Measurements from ENCODE around the gene CLPTM1L. TPM values are rescaled to one million over a fixed set of nuclear protein-coding genes. Genes with fewer than 3 reads are reported as not detected.

CLPTM1L gene
- total and polyA plus RNA-seq, 9 of the 15 experiments (the other 6 are each of a cell fraction or from before 2014, with no cell fraction given): 3.5 to 217 (median 177) TPM

GRCh38 chr5:1363581-1363980, 18.7 kb upstream of the CLPTM1L start:
- intact Hi-C loops (cut with micrococcal nuclease) (no loop called here), in situ Hi-C loops (cut with MboI) (no loop called here)
- no peak overlapping the region for H3K4me3 ChIP-seq
- no peak overlapping the region for H3K9ac ChIP-seq (ENCODE audit: insufficient read depth in 1 of 2, low read depth in 2 of 2, low read length in 2 of 2)
- FAIRE-seq (no peak), DNase-seq (ENCODE audit: extremely low read depth in 1 of 4, low spot score in 3 of 4) (no peak), ATAC-seq (no peak)
- peaks cover 4% of the 10 kb centered on the region; the same call in 1 of the 2 replicates for H4K20me1 ChIP-seq (replicated peaks; ENCODE audit: control insufficient read depth, insufficient read depth, low read length)
- CTCF ChIA-PET (ENCODE audit: low intra/inter-chr PET ratio): no interaction called here
- no TSS peak for BruUV-seq (replicated peaks)
- TF ChIP-seq, protein P1, sequence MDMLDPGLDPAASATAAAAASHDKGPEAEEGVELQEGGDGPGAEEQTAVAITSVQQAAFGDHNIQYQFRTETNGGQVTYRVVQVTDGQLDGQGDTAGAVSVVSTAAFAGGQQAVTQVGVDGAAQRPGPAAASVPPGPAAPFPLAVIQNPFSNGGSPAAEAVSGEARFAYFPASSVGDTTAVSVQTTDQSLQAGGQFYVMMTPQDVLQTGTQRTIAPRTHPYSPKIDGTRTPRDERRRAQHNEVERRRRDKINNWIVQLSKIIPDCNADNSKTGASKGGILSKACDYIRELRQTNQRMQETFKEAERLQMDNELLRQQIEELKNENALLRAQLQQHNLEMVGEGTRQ (CRISPR knock-in tag; IDR thresholded peaks at IDR 0.05): 0 out of 2 replicates have a peak, but pooled peaks have one; percentile 22
- no peak for TF ChIP-seq ELF1 (tag; IDR thresholded peaks at IDR 0.05)
- TF ChIP-seq, protein P2, sequence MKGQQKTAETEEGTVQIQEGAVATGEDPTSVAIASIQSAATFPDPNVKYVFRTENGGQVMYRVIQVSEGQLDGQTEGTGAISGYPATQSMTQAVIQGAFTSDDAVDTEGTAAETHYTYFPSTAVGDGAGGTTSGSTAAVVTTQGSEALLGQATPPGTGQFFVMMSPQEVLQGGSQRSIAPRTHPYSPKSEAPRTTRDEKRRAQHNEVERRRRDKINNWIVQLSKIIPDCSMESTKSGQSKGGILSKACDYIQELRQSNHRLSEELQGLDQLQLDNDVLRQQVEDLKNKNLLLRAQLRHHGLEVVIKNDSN (CRISPR knock-in tag; IDR thresholded peaks at IDR 0.05): peak; percentile 46
- TF ChIP-seq ZNF395 (CRISPR knock-in tag; IDR thresholded peaks at IDR 0.05): no peak
- H3K4me2 ChIP-seq (ENCODE audit: insufficient read depth, low read length): no peak overlapping the region
- WGBS (ENCODE audit: insufficient coverage, low coverage, missing lambda C conversion rate): 2% methylated on average over 16 of the region's 16 CpGs
- H2AFZ ChIP-seq (ENCODE audit: low read depth, low read length): no peak overlapping the region
- peaks cover 64 to 76% of the 10 kb centered on the region in 2 experiments for H3K27me3 ChIP-seq (ENCODE audit: control insufficient read depth in 2 of 2, insufficient read depth in 2 of 2, low read length in 2 of 2)
- H3K79me2 ChIP-seq (ENCODE audit: control insufficient read depth, insufficient read depth, low read length): no peaks in the 10 kb centered on the region
- POLR2A ChIA-PET: interaction anchor here (0.6 to 1.4 kb wide), 3 partner anchors 10 to 514 kb away, joined by 3 to 4 read pairs (median 3); no protein-coding TSS in a partner anchor
- H3K9me3 ChIP-seq (replicated peaks; ENCODE audit: control insufficient read depth, insufficient read depth, low read depth, low read length): no peaks in the 10 kb centered on the region
- peaks cover 0 to 4% of the 10 kb centered on the region in 2 experiments; a peak in 2 of 5 replicates for H3K4me1 ChIP-seq (replicated peaks in 1 of 2; ENCODE audit: control insufficient read depth in 2 of 2, insufficient read depth in 2 of 2, low read length in 2 of 2)
- H3K9me1 ChIP-seq (ENCODE audit: control insufficient read depth, insufficient read depth, low read length): no peaks in the 10 kb centered on the region
- H3K27ac ChIP-seq (ENCODE audit: extremely low read depth, low read depth, low read length): no peak overlapping the region
- no peaks in the 10 kb centered on the region for H3K36me3 ChIP-seq (ENCODE audit: control insufficient read depth, insufficient read depth, low read length)

Data from K562 (cell line).